ENCODE measurements around the gene MXD1.
"Not testable (repeated sequence)": the region's sequence is repeated elsewhere in the genome, so short reads cannot be mapped to it uniquely, and the experiment has no call there.

Gene MXD1

DNA sequence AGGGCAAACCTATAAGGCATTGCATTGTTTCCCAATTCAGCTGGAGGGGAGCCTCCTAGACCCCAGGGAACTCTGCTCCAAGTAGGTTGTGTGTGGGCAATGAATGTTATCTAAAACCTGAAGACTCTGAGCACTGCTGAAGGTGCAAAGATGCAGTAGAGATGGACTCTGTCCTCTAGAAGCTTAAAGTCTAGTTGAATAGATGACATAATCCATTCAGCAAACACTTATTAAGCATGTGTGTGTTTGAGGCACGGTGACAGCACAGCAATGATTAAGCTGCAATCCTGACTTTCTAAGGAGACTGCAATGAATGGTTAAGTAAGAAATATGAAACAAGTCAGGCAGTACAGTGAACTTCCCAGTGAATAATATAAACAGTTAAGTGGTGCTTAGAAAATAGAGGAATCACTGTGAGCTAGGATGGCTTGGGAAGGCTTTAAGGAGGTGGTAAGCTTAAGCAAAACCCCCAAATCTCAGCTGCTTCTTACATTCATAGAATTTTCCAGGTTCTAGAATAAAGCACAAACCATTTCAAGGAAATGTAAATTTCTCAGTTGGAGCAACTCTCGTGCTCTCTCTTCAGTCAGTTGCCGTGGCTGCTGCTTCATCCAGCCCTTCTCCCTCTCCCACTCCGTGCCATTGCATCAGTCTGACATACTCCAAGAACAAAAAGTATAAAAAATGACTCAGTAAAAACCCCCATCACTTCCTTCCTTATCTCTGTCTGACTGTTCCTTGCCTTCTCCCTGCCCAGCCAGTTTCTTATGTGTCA is 19.1 kb downstream of the MXD1 start:
- no peak for DNase-seq

- no peak for DNase-seq
Observed at GRCh38 chr2:69934614-69934908, 19.7 kb downstream of the MXD1 start.

DNA sequence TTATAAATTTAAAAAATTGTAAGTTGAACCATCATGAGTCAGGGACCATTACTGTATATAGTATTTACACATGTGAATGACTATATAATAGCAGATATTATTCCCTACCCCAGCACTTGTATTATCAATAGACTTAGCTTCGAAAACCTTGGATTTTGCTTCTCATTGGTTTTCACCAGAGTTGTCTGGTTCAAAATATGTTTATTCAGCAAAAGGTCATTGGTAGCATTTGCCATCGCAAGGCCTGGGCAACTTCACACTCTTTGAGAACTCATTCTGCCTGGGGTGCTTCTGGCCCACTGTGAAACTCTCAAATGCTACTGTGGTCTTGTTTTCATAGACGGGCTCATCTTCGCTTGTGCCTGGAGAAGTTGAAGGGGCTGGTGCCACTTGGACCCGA is 20.1 kb downstream of the MXD1 start:
- no peak for DNase-seq

- no peak for DNase-seq
Observed at GRCh38 chr2:69936906-69937305, 22.0 kb downstream of the MXD1 start.

GRCh38 chr2:69937968-69938367 is 23.1 kb downstream of the MXD1 start:
- DNase-seq, result no peak

- DNase-seq, result no peak
Observed at GRCh38 chr2:69939722-69940121, 24.8 kb downstream of the MXD1 start.

GRCh38 chr2:69940691-69941090 is 25.8 kb downstream of the MXD1 start:
- DNase-seq, result no peak

- DNase-seq, result no peak
Observed at GRCh38 chr2:69943000-69943842, 28.3 kb downstream of the MXD1 start.

DNA sequence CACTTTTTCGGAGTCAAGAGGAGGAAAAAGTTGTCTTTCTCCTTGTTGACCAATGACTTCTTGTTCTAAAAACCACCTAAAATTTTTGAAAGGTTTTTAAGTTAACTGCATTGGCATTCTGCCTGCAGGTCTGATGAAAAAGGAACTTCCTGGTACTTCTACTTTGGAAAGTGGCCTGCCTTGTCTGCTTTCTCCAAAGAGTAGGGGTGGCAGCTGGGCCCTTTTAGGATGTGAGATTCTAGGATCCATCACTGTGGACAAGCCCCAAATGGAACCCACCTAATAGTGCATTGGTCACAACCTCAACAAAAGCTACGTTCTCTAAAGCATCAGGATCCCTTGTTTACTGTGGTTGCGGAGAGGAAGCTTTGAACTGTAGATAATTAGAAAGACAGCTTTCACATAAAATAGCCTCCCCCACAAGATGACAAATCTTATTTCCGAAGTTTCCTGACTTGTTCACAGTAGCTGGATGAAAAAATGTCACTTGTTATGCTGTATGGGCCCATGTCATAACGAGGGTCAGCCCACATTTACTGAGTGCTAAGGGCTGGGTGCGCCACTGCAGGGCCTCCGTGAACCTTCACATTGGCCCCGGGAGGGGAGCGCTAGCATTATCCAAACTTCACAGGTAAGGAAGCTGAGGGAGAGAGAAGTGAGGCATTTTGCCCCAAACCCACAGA is 29.1 kb downstream of the MXD1 start:
- no peak for DNase-seq

DNA sequence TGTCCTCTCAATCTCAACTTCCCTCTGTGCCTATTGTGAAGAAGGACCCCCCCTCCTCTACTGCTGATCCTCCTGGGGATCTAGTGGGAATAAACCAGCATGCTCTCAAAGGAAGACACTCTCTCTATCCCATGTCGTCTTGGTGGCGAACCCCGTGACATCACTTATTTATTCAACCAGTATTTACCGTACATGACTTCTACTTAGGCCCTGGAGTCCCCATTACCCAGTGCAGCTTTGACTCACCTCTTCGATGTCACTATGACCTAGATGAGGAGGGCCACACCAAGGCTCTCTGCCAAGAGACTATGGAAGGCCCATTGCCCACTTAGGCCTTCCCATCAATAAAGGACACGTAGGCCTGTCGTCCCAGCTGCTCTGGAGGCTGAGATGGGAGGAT is 29.8 kb downstream of the MXD1 start:
- DNase-seq, result no peak

DNA sequence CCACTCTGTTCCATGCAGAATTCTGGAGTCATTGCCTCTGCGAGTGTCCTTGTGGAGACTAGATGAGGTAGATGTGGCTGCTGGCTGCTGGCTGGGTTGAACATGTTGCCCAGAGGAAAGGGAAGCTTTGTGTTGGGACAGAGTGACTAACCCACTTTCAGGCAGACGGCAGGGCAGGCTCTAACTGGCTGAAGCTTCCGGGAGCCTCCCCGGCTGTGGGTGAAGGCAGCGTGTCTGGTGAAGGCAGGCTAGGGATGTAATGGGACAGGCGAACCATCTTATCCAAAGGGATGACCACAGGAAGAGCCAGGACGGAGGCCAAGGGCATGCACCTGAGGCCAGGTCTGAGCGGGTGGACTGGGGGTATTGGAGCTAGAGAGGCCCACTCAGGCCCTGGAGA is 30.5 kb downstream of the MXD1 start:
- DNase-seq, result no peak

DNA sequence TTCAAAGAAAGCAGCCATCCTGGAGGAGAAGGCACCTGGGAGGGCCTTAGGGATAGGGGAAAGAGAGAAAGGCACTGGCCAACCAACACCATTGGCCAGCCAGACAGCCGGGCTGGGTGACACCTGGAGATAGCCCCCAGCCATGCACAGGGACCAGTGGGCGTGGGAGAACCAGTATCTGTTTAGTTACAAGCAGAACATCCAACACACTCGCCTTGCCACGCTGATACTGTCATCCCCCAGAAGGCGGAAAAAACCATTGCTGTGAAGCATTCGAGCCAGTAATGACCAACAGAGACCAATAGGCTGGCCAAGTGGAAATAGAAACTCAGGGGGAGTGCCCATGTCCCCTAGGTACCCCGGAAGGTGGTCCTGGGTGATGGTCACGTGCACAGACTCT is 31.0 kb downstream of the MXD1 start:
- DNase-seq, result no peak

DNA sequence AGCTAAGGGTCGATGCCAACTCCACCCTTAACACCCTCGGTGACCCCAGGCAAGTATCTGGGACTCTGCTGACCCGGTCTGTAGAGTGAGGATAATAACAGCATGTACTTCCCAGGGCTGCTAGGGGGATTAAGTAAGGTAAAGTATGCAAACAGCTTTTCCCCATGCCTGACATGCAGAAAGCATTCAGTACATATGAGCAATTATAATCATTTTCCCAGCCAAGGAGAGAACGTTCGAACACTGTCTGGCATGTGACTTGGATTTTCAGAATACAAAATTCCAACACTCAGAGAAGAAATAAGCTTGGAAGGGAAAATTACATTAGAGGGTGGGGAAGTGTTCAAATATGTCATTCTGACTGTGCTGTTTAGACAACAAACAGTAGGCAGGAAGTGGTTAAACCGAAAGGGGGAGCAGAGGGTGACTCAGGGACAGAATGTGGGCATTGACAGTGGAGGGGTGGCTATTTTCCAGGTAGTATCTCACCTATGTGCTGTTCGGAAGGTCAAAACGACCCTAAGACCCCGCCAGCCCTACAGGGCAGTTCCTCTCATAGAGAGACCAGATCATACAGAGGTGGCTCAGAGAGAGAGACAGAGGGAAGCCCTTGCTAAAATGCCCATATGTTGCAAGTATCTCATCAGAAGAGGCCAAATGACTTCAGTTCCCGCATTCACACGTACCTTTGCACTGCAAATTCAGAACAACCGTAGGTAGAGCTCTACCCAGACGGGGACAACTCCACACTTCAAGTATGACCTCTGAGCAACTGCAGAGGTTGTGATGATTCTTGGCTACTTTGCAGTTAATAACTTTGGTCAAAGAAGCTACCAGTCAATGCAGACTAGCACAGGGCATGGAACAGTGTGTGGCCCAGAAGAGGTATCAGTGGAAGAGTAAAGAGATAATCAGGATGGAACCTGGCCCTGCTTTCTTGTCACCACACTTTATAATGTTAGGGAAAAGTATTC is 31.7 kb downstream of the MXD1 start:
- no peak for DNase-seq

DNA sequence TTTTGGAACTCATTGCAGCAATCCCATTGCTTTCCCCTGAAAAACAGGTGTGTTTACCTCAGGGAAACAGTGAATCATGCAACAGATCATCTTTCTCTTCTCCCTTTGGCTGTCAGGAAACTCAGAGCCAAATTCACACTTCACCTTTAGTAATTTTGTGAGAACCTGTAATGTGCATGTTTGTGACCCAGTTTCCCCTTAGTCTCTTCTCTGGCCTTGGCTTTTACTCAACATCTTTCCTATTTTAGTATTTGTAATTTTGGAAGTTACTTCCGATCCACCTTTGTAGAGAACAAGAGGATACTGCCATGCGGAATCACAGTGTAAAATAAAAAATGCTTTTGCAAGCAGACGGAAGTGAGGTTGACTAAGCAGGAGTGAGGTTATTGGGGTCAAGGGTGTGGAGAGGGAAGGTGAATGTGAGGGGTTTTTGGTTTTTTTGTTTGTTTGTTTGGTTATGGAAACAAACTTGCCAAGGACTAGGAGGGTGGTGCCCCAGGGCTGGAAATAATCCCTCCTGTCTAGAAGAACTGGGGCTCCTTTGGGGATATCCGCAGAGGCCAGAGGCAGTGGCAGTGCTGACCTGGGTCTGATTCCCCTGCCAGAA is 32.5 kb downstream of the MXD1 start:
- DNase-seq, result no peak

DNA sequence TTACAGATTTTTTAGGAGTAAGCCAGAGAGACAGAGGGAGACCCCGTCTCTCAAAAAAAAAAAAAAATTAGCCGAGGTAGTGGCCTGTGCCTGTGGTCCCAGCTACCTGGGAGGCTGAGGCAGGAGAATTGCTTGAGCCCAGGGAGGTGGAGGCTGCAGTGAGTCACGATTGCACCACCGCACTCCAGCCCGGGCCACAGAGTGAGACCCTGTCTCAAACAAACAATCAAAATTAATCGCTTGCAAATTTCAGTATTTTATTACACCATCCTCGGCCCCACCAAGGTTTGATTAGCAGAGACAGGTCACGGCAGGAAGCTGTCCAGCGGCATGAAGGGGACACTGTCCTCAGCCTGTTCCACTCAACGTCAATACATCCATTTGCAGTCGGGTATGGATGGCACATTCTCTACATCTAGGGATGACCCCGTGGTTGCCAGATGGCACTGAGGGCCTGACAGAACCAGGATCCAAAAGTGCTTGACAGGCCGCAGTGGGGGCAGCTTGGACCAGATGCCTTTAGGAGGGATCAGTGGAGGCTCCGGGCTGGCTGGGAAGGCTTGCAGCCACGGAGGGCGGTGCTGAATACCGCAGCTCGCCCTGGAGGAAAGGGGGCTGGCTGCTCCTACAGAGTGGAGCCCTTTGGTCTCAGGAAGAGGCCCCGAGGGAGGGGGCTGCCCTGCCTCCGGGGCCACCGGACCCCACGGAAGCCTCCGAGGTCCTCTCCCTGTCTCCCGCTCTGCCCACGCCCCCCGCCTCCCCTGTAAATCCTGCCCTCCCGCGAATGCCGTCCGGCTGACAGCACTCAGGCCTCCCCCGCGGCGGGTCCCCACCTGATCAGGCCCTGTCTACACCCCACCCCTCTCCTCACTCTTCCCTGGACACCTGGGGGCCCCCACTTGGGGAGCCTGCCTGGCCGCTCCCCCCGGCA is 33.4 kb downstream of the MXD1 start:
- no peak for DNase-seq

- no peak for DNase-seq
Observed at GRCh38 chr2:69948963-69949645, 34.2 kb downstream of the MXD1 start.

- no peak for DNase-seq
Observed at GRCh38 chr2:69950241-69950640, 35.3 kb downstream of the MXD1 start.

- DNase-seq, result not testable (repeated sequence)
Observed at GRCh38 chr2:69950671-69951070, 35.8 kb downstream of the MXD1 start.

DNA sequence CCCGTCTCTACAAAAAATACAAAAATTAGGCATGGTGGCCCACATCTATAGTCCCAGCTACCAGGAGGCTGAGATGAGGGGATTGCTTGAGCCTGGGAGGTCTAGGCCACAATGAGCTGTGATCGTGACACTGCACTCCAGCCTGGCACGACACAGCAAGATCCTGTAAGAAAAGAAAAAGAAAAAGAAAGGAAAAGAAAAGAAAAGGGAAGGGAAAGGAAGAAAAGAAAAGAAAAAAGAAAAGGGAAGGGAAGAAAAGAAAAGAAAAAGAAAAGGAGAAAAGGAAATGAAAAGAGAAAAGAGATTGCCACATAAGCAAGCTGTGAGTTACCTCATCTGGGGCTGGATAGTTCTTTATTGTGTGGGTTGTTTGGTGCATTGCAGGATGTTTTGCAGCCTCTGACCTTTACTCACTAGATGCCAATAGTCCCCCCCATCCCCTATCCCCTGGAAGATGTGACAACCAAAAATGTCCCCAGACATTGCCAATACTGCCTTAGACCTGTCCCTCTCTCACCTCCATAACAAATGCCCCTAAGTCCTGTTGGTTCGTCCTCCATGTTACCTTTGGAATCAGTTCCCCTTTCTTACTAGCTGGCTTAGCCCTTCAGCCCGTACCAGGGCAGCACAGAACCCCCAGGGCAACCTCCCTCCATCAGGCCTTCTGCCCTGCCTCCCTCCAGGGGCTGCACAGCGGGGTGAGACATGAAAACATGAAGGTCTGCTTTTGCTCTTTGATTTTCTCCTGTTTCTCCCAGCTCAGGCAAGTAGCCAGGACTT is 37.6 kb downstream of the MXD1 start:
- no peak for DNase-seq

GRCh38 chr2:69954084-69954483 is 39.2 kb downstream of the MXD1 start:
- no peak for DNase-seq
